Measurements from ENCODE around the gene LMBRD2.

DNA sequence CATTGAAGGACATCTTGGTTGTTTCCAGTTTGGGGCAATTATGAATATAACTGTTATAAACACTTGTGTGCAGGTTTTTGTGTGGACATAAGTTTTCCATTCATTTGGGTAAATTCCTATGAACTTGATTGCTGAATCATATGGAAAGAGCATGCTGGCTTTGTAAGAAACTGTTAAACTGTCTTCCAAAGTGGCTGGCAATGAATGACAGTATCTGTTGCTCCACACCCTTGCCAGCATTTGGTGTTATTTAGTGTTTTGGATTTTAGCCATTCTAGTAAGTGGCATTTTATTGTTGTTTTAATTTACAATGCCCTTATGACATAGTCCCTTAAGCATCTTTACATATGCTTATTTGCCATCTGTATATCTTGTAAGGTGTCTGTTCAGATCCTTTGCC is 55.2 kb downstream of the LMBRD2 start:
- TF ChIP-seq, protein P1, sequence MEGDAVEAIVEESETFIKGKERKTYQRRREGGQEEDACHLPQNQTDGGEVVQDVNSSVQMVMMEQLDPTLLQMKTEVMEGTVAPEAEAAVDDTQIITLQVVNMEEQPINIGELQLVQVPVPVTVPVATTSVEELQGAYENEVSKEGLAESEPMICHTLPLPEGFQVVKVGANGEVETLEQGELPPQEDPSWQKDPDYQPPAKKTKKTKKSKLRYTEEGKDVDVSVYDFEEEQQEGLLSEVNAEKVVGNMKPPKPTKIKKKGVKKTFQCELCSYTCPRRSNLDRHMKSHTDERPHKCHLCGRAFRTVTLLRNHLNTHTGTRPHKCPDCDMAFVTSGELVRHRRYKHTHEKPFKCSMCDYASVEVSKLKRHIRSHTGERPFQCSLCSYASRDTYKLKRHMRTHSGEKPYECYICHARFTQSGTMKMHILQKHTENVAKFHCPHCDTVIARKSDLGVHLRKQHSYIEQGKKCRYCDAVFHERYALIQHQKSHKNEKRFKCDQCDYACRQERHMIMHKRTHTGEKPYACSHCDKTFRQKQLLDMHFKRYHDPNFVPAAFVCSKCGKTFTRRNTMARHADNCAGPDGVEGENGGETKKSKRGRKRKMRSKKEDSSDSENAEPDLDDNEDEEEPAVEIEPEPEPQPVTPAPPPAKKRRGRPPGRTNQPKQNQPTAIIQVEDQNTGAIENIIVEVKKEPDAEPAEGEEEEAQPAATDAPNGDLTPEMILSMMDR (IDR thresholded peaks at IDR 0.05), result no peak
- no peak for TF ChIP-seq POLR2A (IDR thresholded peaks at IDR 0.05)
